ENCODE data around the gene SCAF4.
"Not testable (repeated sequence)": the region's sequence is repeated elsewhere in the genome, so short reads cannot be mapped to it uniquely, and the experiment has no call there.

SCAF4 gene

DNA sequence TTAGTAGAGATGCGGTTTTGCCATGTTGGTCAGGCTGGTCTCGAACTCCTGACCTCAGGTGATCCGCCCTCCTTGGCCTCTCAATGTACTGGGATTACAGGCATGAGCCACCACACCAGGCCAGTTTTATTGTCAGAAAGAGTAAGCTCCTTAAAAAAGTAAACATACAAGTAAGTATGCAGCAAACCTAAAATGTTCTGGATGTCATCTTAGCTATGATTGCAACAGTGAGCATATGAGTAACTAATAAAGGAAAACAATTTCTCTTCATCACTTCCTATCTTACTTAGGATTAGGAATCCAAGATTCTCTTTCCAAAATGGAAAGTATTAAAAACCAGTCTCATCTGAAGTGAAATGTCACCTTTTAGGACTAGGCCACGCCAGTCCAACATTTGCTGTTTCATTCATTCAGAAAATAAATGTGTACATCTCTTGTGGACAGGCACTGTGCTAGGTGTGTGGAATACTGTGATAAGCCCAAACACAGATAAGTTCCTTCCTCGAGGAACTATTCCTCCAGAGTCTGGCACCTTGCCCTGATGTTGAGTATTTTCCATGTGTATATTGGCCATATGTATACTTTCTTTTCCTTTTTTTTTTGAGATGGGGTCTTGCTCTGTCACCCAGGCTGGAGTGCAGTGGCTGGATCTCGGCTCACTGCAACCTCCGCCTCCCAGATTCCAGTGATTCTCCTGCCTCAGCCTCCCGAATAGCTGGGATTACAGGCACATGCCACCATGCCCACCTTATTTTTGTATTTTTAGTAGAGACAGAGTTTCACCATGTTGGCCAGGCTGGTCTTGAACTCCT, 5.9 kb upstream of the SCAF4 start:
- not testable (repeated sequence) for DNase-seq

DNA sequence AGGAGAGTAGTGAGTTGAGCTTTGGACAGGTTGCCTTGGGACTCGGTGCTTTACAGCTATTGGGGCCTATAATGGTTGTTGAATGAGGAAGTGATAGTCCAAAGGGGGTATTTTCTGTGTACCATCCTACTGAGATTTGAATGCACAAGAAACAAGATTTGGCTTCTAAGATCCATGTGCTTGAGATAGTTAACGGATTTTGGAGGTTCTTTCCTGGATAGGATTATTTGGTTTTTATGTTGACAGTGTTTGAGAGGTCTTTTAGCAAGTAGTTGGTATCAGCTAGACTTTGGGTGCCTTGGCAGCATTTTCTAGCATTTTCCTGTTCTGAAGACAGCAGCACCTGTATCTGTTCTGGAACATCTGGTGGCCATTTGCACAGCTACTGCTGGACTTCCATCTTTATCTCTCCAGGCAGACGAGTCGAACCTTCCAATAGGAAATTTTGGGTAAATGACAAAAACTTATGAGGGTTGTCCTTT, 3.6 kb upstream of the SCAF4 start:
- DNase-seq = no peak

DNA sequence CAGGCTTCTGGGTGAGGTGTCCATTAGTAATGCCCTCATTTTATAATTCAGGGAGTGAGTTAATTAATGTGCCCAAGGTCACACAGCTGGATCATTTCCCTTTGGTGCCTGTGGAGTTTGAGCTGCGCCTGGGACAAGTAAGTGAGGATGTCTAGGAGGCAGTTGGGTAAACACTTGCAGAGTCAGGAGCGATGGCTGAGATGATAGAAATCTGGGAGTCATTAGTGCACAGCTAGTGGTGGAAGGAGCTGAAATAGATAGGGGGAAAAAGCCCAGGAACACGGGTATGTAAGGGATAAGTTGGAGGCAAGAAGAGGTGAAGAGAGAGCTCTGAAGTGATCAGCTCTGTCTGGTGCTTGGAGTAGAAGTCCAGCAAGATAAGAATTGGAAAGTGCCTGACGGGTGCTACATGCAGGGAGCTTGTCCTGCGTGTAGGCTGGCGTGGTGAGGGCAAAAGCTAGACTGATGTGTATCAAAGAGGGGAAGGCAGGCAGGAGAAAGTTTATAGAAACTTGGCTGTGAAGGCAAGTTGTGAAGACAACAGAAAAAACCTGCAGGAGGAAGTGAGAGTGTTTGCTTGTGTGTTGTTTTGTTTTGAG, 1.7 kb upstream of the SCAF4 start:
- DNase-seq = no peak

DNA sequence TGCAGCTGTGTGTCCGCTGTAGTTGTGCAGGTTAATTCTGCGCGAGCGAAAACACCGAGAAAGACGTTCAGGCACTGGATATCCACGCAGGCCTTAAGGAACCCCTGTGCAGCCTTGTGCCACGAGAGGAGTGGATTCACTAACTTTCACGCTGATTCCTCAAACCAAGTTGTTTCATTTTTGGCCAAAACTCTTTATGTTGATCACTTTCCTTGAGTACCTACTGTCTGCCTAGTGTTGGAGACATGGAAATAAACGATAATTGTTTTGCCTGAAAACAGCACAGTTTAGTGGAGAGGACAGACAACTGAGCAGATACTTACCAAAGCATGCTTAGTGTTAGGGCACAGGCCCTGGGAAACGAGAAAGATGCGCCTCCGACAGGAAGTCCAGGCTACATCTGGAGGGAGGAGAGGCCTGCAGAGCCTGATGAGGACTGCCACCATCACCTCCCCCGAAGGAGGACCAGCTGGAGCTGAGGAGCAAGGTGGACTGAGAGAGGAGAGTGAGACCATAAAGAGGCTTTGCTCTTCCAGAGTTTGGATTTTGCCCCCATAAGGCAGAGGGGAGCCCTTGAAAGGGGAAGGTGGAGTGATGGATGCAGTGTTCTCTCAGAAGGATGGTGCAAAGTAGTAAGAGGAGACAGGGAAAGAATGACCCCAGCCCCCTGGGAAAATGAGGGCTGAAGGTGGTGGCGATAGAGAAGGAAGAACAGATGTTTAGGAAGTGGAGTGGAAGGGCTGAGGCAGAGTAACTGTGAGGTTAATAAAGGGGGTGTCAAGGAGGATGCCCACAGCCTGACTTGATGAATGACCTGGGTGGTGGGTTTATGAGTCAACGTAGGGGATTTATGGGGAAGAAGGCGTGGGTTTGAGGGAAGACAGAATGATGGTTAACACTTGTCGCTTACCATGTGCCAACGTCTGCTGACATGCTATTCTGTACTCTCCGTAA, 956 bp upstream of the SCAF4 start:
- DNase-seq = peak; percentile 32

DNA sequence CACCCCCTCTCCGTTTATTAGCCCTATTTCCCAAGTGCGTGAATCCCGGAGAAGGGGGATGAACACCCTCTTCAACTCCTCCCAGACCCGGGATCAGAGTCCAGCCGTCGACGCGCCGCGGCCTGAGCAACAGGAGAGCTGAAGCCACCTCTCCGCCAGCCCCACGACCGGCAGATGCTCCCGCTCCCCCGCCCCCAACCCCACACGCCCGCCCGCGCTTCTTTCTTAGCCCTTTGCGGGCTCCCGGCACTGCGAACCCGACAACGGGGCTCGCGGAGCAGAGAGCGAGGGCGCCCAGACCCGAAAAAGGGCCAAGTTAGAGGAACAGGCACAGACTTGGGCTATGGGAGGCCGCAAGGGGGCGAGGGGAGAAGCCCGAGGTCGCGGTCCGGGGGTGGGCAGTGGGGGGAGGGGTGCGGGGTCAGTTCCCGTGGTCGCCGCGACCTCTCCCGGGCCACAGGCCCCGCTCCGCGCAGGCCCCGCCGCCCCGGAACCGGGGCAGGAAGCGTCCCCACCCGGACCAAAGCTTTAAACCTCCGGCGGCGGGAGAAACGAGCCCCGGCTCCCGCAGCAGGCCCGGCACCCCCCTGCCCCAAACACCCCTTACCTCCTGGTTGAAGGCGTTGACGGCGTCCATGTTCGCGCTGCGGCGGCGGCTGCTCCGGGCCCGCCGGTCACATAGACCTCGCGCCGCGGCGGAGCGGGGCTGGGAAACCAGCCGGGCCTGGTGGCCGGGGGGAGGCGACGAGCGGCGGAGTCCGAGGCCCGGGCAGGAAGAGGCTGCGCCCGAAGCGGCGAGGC, 662 bp downstream of the SCAF4 start:
- DNase-seq = peak; percentile 78

DNA sequence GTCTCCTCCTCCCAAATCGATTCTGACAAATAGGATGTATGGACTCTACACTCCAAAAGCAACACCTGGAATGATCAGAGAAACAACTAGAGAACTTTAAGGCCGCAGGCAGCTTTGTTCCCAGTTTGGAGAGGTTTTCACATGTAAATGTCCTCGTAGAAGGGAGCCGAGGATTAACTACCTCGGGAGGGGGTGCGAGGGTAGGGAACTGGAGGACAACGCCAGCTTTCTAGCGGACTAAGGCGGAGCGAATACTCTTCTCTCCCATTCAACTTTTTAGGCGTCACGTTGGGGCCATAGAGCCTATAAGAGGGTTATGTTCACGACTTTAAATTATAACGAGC, 1.2 kb downstream of the SCAF4 start:
- peak; percentile 46 for DNase-seq

DNA sequence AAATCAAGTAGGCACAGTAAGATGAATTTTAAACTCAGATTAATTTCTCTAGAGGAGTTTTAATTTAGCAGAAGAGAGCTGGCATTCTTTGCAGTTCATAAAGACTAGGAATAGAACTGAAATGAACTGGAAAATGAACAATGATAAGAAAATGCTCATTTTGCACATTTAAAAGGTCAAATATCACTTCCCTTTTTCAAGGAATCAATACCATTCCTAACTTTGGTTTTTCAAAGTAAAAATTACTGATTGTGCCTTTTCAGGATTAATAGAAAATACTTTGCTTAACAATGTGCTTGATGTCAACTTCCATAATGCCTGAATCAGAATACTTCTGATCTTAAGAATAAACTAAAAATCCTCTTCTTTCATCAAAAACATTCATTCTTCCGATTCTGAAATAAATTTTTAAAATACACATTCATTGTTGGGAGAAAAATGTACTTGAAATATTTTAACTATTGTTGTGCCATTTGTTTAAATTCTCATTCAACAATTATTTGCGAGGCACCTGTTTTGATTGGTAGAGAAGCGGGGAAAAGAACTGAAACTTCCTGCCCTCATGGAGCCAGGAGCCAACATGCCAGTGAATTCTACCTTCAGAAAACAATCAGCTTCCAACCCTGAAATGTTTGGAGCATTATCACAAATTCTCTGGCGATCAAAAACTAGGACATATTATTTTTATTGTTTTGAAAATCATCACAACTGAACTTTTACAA, 2.1 kb downstream of the SCAF4 start:
- no peak for DNase-seq

DNA sequence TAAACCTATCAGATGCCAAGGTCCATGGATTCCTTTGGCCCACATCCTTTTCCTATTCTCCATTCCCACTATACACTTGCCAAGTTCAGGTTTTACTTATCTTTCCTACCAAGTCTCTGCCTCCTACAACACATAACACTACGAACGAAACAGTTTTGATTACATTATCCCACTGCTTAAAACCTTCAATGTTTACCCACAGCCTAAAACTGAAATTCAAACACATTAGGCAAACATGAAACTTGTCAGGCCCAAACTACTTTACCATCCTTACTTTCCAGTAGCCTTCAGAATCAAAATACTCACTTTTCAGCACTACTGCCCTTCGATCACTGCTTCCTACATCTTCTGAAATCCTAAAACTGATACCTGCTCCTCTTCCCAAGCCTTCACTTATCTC, 3.0 kb downstream of the SCAF4 start:
- no peak for DNase-seq

DNA sequence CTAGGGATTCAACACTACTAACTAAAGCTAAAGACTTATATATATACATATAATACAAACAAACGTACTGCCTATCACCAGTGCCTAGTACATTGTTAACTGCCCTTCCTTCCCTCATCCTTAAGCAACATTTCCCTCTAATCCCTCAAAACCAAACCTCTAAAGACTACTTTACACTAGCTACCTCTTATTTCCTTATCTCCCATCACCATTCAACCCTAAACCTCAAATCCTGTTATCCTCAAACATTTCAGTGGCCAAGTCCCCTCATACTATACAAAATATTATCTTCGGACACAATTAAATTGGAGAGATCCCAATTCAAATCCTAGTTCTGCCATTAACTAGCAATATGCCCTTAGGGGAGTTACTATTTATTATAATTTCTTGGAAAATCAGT, 3.7 kb downstream of the SCAF4 start:
- no peak for DNase-seq

DNA sequence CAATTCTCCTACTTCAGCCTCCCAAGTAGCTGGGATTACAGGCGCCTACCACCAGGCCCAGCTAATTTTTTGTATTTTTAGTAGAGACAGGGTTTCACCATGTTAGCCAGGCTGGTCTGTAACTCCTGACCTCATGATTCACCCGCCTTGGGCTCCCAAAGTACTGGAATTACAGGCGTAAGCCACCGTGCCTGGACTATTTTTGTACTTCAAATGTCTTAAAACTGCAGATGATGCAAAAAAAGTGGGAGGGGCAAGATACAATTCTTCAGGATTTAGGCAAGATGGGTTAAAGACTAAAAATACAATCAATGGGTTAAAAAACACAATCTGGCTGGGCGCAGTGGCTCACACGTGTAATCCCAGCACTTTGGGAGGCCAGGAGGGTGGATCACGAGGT, 4.7 kb downstream of the SCAF4 start:
- no peak for DNase-seq

DNA sequence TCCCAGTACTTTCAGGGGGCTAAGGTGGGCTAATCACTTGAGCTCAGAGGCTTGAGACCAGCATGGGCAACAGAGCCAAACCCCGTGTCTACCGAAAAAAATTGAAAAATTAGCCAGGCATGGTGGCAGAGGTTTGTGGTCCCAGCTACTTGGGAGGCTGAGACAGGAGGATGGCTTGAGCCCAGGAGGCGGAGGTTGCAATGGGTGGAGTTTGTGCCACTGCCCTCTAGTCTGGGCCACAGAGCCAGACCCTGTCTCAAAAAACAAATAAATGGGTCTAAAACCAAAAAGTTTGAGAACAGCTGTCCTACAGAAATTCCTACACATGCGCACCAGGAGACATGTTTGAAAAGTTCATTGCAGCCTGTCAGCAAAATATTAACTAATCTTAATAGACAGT, 5.5 kb downstream of the SCAF4 start:
- no peak for DNase-seq

DNA sequence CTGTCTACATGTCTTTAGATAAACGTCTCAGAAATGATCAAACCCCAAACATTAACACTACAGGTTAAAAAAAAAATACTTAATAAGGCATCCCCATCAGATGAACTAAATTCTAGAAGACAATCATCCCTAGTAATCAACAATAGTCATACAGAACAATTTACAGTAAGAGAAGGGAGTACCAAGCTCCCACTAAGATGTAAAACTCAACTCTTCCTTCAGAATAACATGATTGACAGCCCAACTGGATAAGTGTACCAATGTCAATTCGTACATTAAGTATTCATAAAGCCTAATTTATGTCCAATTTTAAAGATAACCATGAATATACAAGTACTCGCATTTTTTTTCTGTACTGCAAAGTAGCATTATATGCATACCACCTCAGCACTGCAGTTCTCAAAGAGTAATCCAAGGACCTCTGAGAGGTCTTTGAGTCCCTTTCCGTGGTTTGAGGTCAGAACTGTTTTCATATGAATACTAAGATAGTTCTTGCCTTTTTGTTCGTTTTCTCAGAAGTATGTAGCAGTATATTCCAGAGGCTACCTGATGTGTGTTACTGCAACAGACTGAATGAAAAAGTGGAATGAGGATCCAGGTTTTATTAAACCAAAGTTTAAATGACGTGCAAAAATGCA, 6.6 kb downstream of the SCAF4 start:
- DNase-seq = no peak

DNA sequence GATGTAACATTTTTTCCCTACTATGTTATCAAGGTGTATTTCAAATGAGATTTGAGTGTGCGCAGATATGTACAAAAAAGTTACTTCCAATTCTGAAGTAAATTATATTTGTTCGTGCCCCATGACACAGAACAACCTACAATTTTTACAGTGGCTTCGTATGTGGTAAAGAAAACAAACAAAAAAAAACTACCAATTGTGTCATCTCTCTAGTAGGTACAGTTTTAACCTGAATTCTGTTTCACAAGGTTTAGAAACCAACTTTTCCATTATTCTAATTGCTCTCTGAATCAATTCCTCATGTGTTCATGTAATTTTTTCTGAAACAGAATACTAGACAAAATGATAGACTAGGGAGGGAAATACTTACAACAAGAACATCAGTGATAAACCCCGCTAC, 7.4 kb downstream of the SCAF4 start:
- no peak for DNase-seq

DNA sequence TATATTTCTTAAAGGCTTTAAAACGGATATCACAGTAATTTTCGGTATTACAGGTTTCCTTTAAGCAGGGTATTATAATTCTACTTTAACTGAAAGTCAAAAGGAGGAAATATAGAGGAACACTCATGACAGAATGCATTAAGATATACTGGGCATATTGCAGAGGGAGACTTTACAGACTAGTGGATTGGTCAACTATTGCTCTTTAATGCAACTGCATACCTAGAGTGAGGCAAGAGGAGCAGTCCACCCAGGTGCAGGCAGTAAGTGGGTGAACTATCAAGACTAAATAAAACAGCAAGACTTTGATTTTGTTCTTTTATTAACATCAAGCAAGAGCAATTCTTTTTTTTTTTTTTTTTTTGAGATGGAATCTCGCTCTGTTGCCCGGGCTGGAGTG, 10.5 kb downstream of the SCAF4 start:
- no peak for DNase-seq

DNA sequence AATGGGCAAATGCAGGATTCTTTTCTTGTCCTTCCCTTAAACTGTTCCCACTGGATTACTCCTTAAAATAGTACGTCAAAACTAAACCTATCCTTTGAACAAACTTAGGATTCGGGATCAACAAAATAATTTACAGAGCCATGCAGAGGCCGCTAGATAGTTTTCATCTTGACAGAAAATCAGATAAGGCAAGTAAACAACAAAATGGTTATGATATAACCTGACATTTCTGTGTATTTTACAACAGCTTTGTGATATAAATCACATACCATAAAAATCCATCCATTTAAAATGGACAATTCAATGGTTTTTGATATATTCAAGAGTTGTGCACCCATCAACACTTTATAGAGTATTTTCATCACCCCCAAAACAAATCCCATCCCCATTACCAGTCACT, 11.2 kb downstream of the SCAF4 start:
- DNase-seq = no peak

DNA sequence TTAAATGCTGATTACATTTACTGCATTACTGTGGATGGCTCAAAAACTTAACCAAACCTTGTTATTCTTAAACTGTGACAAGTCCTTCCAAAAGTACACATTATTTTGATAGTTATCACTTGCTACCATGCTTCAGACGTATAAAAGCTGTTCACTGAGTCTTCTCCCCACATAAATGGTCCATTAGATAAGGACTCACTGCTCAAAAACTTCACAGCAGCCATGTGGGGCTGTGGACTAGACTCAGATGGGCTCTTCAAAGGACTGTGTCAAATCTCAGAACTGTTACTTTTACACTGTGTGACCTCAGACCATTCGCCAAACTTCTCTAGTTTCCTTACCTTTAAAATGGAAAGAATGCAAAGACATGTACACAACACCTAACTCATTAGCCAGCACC, 11.6 kb downstream of the SCAF4 start:
- no peak for DNase-seq

DNA sequence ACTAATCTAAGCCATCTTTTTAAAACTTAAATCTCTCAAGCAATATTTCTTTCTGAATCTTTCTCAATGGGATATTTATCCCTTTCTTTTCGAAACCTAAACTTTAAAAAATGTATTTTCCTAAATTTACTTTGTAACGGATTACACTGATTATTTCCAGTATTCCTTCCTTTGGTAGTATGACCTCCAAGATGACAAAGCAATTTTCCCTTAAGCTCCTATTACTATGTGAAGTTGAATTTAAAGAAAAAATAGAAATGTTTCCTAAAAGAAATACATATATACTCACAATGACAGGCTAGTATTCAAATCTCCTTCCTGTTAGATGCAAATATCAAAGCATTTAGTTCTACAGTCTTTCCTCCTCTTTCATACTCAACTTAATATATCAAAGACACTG, 15.8 kb downstream of the SCAF4 start:
- no peak for DNase-seq

DNA sequence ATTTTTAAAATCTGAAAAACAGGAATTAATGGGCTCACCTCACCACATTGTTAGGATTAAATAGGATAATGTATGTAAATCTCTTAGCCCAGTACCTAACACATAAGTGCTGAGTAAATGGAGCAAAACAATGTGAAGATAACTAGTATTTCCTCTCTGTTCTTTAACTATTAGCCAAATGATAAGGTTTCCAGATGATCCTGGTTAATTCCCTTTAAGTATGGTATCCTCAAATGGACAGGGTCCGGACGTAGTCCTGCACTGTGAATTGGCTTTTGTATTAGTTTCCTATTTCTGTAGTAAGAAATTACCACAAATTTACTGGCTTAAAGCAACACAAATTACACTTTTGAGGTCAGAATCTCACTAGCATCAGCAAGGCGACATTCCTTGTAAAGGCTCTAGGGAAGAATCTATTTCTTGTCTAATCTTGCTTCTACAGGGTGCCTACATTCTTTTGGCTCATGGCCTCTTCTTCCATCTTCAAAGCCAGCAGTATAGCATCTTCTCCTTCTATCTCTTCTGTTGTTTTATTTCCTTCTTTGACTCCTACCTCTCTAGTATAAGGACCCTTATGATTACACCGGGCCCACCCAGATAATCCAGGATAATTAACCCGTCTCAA, 17.1 kb downstream of the SCAF4 start:
- DNase-seq = no peak

DNA sequence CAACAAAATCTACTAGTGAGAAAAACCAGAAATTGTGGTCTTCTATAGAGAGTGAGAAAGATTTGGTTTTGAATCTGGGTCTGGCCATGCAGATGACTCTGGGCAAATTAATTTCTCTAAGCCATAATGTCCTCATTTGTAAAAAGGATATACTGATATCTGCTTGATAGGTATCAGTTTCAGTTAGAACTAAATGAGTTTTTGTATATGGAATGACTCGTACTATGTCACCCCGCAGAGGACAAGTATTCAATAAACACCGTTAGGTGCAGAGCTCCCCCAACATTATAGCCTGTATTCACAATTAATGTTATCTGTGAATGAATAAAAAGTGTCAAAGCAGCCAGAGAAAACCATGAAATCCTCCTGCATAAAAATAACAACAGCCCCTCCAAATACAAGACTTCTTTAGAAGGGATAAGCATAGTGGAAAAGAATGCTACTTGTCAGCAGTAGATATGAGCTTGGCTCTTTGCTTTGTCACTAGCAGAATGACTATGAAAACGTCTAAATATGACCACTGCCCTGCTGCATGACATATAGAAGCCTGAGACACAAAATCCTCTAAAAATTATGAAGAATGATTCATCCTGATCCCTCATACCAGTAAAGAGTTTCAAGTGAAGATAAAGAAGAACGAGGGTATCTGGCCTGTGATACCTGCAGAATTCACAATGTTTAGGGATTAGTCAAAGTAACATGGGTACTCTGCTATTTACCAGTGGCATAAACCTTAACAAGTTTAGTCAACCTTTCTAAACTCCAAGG, 17.8 kb downstream of the SCAF4 start:
- DNase-seq = no peak

DNA sequence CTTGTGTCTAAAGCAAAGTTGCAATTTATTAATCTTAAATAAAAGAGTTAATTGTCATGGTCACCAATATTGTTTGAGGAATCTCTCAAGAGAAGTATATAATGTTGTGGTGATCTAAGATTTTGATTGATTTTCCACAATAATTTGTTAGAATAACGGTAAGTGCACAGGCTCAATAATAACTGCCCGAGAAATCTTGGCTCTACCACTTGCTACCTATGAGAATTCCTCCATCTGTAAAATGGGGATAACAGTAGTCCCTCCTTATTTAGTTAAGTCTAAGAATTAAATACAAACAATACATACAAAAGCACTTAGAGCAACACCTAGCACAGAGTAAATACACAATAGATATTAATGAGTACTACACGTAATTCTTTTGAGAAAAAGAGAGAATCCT, 18.8 kb downstream of the SCAF4 start:
- no peak for DNase-seq
